Fibroblast of pulmonary artery (primary cell): ENCODE results near the gene DENND4B.

Source experiments
- DNase-seq: peaks from one replicate; pipeline ENCODE4 v3.0.0-alpha.2; 2010; ENCODE audit warnings: low read depth
- H3K4me3 ChIP-seq: replicated peaks from 2 replicates; pipeline ENCODE4 v1.5.1; 2011; ENCODE audit warnings: low read depth, mild to moderate bottlenecking, control low read depth, low read length, moderate library complexity
- TF ChIP-seq, protein P1 (sequence below): IDR thresholded peaks from 2 replicates; pipeline ENCODE4 v1.5.1; 2011; ENCODE audit warnings: mild to moderate bottlenecking, control low read depth, low read length, inconsistent platforms; ENCODE audit errors: missing control alignments

The DENND4B gene

DNA sequence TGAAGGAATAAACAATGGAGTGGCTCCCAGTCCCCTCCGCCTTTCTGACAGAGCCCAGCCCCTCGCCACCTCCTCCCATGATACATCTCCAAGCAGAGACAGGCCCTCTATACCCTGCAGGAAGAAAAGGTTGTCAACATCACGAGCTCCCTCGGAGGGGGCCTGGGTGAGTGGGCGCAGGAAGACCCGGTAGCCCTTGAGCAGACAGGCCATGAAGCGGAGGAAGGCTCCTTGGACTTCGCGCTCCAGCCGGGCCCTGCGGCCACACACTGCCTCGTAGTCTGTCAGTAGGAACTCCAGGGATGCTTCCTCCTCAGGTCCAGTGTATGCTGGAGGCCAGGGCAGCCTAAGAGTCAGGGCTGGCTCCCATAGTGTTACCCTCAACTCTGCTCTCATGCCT, 7.0 kb downstream of the DENND4B start:
- TF ChIP-seq, protein P1, sequence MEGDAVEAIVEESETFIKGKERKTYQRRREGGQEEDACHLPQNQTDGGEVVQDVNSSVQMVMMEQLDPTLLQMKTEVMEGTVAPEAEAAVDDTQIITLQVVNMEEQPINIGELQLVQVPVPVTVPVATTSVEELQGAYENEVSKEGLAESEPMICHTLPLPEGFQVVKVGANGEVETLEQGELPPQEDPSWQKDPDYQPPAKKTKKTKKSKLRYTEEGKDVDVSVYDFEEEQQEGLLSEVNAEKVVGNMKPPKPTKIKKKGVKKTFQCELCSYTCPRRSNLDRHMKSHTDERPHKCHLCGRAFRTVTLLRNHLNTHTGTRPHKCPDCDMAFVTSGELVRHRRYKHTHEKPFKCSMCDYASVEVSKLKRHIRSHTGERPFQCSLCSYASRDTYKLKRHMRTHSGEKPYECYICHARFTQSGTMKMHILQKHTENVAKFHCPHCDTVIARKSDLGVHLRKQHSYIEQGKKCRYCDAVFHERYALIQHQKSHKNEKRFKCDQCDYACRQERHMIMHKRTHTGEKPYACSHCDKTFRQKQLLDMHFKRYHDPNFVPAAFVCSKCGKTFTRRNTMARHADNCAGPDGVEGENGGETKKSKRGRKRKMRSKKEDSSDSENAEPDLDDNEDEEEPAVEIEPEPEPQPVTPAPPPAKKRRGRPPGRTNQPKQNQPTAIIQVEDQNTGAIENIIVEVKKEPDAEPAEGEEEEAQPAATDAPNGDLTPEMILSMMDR, result no peak
- DNase-seq, result no peak

DNA sequence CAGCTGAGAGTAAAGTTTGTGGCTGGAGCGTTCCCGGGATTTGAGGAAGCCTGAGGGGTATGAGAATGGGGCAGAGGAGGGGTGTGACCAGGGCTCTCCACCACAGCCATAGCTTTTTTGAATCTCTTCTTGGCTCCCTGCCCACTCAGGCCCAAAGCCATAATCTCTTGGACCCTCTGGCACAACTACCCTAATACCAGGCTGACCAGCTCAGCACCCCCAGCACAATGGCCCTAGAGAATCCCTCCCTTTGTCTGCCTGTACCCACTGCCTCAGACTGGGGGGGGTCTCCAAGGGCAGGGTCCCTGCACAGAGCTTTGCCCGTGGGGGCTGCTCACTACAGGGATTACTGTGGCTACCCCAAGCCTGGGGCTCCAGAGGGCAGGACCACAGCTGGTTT, 7.5 kb downstream of the DENND4B start:
- no peak for DNase-seq
- H3K4me3 ChIP-seq, result no peak overlapping the region
- TF ChIP-seq, protein P1, result no peak

More for the DNA sequence above, 7.0 kb downstream of the DENND4B start:
- H3K4me3 ChIP-seq, result no peak overlapping the region

DNA sequence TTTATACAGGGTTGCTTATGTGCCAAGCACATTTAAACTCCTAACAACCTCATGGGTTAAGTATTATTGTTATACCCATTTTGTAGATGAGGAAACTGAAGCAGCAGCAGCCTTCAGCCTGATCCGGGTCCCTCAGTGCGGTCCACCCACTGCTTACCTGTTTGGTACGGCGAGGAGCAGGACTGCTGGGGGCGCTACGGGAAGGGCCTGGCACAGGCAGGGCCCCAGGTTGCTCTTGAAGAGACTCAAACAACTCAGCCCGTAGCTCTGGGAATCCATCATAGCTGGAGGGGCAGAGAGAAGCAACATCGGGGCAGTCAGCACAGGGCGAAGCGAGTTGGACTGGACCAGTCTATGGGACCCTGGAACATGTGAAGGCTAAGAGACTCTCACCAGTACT, 9.2 kb downstream of the DENND4B start:
- TF ChIP-seq, protein P1, result no peak
- DNase-seq, result no peak
- no peak overlapping the region for H3K4me3 ChIP-seq

DNA sequence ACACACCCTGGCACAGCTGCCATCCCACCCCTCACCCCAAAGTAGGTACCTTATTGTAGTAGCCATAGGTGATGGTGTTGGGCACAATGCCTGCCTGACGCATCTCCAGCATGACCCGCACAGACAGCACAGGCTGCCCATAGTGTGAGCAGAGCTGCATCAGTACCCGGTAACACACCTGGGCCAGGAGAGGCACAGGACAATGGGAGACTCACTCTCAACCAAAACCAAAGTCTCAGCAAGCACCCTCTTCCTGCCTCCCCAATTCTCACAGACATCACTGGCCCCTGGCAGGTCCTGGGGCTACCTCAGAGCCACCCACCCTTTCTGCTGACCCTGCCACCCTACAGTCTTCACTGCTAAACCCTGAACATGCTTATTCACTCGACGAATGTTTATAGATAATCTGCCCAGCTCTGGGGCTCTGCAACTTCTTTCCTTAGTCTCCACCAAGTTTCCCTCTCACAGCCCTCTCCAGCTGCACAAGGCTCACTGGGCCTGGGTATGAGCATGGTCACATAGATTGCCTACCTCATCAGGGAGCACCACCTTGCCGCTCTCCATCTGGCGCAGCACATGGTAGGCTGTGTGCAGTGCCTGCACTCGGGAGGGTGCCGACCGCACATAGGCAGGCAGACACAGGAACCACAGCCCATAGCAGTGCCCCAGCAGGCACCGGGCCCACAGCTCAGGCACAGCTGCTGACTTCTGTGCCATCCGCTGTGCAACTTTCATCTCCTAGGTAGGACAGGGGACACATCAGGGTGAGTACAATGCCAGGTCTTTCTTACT, 10.3 kb downstream of the DENND4B start:
- no peak overlapping the region for H3K4me3 ChIP-seq
- TF ChIP-seq, protein P1, result no peak
- DNase-seq, result no peak

DNA sequence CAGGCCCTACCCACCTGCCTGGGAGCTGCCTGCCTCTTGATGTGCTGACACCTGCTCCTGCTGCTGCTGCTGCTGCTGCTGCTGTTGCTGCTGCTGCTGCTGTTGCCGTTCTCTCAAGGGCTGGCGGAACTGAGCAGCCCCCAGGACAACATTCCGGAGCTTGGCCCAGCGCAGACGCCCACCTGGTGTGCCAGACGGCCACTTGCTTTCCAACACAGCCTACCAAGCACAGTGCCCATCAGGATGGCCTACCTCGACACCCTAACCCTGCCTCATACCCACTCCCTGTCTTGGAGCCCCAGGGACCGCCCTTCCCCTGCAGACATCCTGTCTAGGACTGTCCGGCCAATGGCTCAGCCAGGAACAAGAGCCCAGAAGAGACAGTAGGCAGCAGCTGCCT, 11.8 kb downstream of the DENND4B start:
- H3K4me3 ChIP-seq, result no peak overlapping the region
- TF ChIP-seq, protein P1, result no peak
- DNase-seq, result no peak

DNA sequence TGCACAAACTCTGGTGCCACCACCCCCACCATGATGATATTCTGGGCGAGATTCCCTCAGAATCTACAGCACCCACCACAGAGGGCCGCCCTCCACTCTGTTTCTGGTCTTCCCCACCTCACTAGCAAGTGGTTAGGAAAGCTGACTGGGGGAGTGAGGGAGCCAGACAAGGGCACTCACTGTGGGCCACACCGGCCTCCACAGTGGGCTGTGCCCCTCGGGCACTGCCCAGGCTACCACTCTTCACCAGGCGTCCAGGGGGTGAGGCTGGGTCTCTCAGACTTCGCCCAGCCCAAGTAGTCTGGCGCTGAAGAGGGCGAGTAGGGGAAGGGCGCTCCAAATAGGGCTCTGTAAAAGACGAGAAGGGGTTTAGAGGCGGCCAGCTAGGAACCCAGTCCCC, 12.6 kb downstream of the DENND4B start:
- no peak for DNase-seq
- no peak overlapping the region for H3K4me3 ChIP-seq
- TF ChIP-seq, protein P1, result no peak

DNA sequence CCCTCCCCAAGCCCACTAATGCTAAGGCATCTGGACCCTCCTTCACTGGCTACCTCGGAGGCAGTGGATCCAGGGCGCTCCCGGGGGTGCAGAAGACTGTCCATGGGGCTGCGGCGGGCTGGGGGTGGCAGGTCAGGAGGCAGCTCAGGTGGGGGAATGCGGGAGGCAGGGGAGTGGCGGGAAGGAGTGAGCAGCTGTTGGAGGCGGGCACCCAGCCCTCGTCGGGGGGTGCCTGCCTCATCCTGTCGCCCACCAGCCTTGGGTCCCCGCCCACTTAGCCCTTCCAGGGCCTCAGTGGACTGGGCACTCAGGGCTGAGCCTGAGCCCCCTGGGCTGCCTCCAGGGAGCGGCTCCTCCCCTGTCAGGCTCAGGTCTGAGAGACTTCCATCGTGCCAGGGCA, 13.1 kb downstream of the DENND4B start:
- DNase-seq, result no peak
- TF ChIP-seq, protein P1, result no peak
- H3K4me3 ChIP-seq, result no peak overlapping the region
